CD4-positive, alpha-beta T cell treated with Interleukin-4 for 4 hours (primary cell): ENCODE data around the gene CFHR1.
"Not testable (repeated sequence)": the region's sequence is repeated elsewhere in the genome, so short reads cannot be mapped to it uniquely, and the experiment has no call there.

Experiments used
- DNase-seq: peaks from one replicate; pipeline ENCODE4 v3.0.0-alpha.2; 2020

Gene CFHR1

GRCh38 chr1:196819531-196819930 lies at the start of gene CFHR1:
TSS of gene CFHR1 (plus strand) at chr1:196819731. CDS start at chr1:196819845, 114 bp downstream.
- not testable (repeated sequence) for DNase-seq

- not testable (repeated sequence) for DNase-seq
These were observed 49.7 kb upstream of the CFHR1 start for GRCh38 chr1:196769823-196770222.

- no peak for DNase-seq
These were observed 45.8 kb upstream of the CFHR1 start for GRCh38 chr1:196773713-196774112.

- DNase-seq, result no peak
These were observed 45.4 kb upstream of the CFHR1 start for GRCh38 chr1:196774175-196774574.

GRCh38 chr1:196774603-196775002 lies 44.9 kb upstream of the CFHR1 start, which contains the start of gene CFHR3:
TSS of gene CFHR3 (plus strand) at chr1:196774840. CDS start at chr1:196774887, 47 bp downstream.
- DNase-seq, result no peak

GRCh38 chr1:196777603-196778002 lies 41.9 kb upstream of the CFHR1 start:
- no peak for DNase-seq

- no peak for DNase-seq
These were observed 40.4 kb upstream of the CFHR1 start for GRCh38 chr1:196779093-196779492.

- DNase-seq, result not testable (repeated sequence)
These were observed 28.3 kb upstream of the CFHR1 start for GRCh38 chr1:196791252-196791651.

- not testable (repeated sequence) for DNase-seq
These were observed 25.4 kb upstream of the CFHR1 start for GRCh38 chr1:196794103-196794502.

GRCh38 chr1:196797891-196798290 lies 21.6 kb upstream of the CFHR1 start:
- DNase-seq, result no peak

- not testable (repeated sequence) for DNase-seq
These were observed 17.6 kb upstream of the CFHR1 start for GRCh38 chr1:196801920-196802319.

- no peak for DNase-seq
These were observed 10.8 kb upstream of the CFHR1 start for GRCh38 chr1:196808529-196809235.

GRCh38 chr1:196817442-196817841 lies 2.1 kb upstream of the CFHR1 start:
- not testable (repeated sequence) for DNase-seq

- DNase-seq, result not testable (repeated sequence)
These were observed 8.3 kb downstream of the CFHR1 start for GRCh38 chr1:196827860-196828259.

- DNase-seq, result not testable (repeated sequence)
These were observed 30.3 kb downstream of the CFHR1 start for GRCh38 chr1:196849613-196850492.

GRCh38 chr1:196856053-196856452 lies 36.5 kb downstream of the CFHR1 start:
- no peak for DNase-seq

- DNase-seq, result no peak
These were observed 37.7 kb downstream of the CFHR1 start for GRCh38 chr1:196857188-196857587.

- no peak for DNase-seq
These were observed 39.3 kb downstream of the CFHR1 start for GRCh38 chr1:196858811-196859210.

GRCh38 chr1:196860323-196860884 lies 40.9 kb downstream of the CFHR1 start:
- no peak for DNase-seq

GRCh38 chr1:196861429-196861828 lies 41.9 kb downstream of the CFHR1 start:
- no peak for DNase-seq

GRCh38 chr1:196866974-196867373 lies 47.4 kb downstream of the CFHR1 start:
- DNase-seq, result no peak

GRCh38 chr1:196873385-196873784 lies 53.9 kb downstream of the CFHR1 start:
- DNase-seq, result no peak

GRCh38 chr1:196875935-196876334 lies 56.4 kb downstream of the CFHR1 start:
- no peak for DNase-seq

- DNase-seq, result no peak
These were observed 58.4 kb downstream of the CFHR1 start for GRCh38 chr1:196877964-196878363.
